GM10248 (cell line): ENCODE results near the gene CTXN3.

ENCODE experiments used
- CTCF ChIA-PET: fragments of 300-600 bp; sonication (Branson Sonifier 250); formaldehyde crosslinking; extraction: SDS; loops from one replicate; lab custom pipeline; 2021; ENCODE audit warnings: antibody characterized with exemption; lab: Yijun Ruan, JAX
- POLR2A ChIA-PET: fragments of 350-650 bp; sonication (Branson Sonifier 250); formaldehyde crosslinking; extraction: SDS; loops from one replicate; lab custom pipeline; 2020; ENCODE audit warnings: antibody characterized with exemption; lab: Yijun Ruan, JAX
- DNase-seq: peaks from one replicate; pipeline ENCODE4 v3.0.0; 2012; ENCODE audit errors: extremely low spot score
- CTCF ChIP-seq: IDR thresholded peaks from 2 replicates; pipeline ENCODE4 v1.5.1; 2012; ENCODE audit warnings: mild to moderate bottlenecking, low read depth; ENCODE audit errors: extremely low read depth, missing control alignments, control extremely low read depth

Gene CTXN3

GRCh38 chr5:127645300-127645726, 3.6 kb upstream of the CTXN3 start:
- DNase-seq = no peak
- ChIA-PET POLR2A (no interaction called here), CTCF (interaction anchor here (0.8 to 2.4 kb wide), 8 partner anchors 9 to 82 kb away, joined by 3 to 11 read pairs (median 3); no protein-coding TSS in a partner anchor)
- no peak for TF ChIP-seq CTCF

DNA sequence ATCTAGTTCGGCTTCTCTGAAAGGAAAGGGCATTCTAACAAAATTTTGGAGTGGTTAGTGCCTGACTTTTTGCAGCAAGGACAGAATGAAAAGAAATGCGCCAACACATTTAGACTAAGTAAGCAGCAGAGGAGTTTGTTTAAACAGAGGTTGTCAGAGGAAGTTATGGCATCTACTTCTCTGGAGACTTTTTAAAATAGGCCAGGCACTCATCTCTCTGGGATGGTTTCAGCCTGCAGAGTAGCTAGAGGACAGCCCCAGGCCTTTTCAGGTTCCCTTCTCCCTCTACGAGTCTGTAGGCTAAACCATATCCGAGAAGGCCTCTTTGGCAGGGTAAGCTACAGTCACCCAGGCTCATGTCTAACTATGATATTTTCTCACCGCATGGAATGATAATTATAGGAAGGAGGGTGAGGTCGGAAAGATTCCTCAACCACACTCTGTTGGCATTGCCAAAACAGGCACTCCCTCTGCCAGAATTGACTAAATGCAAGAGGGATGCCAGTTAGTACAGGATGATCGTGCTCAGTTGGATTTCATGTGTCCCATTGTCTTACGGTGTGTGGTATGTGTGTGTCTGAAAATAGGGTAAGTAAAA, 1.4 kb upstream of the CTXN3 start:
- TF ChIP-seq CTCF = no peak
- POLR2A ChIA-PET = no interaction called here
- no peak for DNase-seq
- CTCF ChIA-PET = interaction anchor here (0.8 to 1.0 kb wide), 2 partner anchors 11 to 25 kb away, joined by 3 read pairs; no protein-coding TSS in a partner anchor

GRCh38 chr5:127650022-127650421, 1.1 kb downstream of the CTXN3 start:
- DNase-seq = no peak
- no peak for TF ChIP-seq CTCF
- ChIA-PET CTCF (interaction anchor here (1.8 kb wide), 1 partner anchor 18 kb away, joined by 5 read pairs; no protein-coding TSS in a partner anchor), POLR2A (no interaction called here)

DNA sequence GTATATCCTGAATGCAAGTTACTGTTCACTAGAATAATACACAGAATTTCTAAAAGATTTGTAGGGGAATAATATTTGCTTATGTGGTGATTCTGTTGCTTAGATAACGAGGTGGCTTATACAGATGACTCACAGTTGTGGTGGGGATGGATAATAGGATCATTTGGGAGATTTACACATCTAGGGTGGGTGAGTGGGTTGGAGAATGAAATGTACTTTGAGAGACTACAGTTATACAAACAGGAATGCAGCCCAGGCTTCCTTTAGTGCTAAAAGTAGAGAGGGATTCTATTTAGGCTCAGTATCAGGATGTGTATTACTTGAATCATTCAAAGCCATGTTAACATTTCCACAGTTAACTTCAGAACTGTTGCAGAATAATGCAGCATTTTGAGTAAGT, 1.8 kb downstream of the CTXN3 start:
- CTCF ChIA-PET = interaction anchor here (1.8 kb wide), 1 partner anchor 17 kb away, joined by 5 read pairs; no protein-coding TSS in a partner anchor
- POLR2A ChIA-PET = no interaction called here
- no peak for TF ChIP-seq CTCF
- DNase-seq = no peak

DNA sequence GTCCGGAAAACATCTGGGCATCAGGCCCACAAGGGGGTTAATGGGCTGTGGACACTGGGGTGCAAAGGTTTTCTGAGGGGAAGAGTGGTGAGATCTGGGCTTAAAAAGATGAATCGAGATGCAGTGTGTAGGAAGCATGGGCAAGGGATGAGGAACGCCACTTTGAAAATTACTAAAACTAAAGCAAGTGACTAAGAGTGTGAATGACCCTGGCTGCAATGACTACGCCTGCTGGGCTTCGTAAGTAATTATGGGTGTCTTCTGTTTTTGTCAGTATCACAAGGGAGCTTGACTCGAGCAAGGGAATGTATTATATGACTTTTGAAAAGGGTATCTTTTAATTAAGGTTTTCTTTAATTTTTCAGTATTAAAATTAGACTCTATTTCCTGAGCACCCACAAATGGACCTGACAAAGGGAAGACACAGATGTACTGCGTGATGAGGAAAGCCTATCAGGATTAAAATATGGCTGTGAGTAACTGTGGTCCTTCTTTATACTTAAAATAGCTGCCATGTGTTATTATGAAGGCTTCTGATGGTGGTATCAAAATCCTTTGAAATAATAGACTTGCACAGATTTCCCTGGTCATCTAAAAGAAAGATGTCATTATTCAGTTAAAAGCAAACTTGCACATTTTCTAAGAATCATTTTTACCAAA, 4.2 kb downstream of the CTXN3 start:
- ChIA-PET POLR2A (no interaction called here), CTCF (interaction anchor here (1.2 to 1.4 kb wide), 2 partner anchors 9 to 51 kb away, joined by 3 to 5 read pairs; no protein-coding TSS in a partner anchor)
- TF ChIP-seq CTCF = no peak
- DNase-seq = no peak

DNA sequence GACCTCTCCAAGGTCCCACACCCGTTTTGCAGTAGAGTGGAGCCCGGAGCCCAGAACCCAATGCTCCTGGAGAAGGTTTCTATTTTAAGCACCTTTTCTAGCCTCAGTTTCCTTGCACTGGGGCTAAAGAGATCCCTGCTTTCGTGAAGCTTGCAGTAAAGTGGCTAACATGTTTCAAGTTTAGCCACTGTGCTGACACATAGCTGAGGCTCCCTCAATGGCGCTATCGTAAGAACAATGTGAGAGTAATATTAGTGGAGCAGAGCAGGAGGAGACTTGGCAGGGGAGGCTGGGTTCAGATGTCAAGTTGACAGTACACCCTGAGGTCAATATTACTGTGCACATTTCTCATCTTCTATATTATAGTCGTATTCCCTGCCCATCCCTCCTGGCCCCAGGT, 7.9 kb downstream of the CTXN3 start:
- no peak for TF ChIP-seq CTCF
- DNase-seq = no peak
- CTCF ChIA-PET = interaction anchor here (0.9 to 1.7 kb wide), 4 partner anchors 8 to 23 kb away, joined by 3 to 5 read pairs (median 3); no protein-coding TSS in a partner anchor
- POLR2A ChIA-PET = no interaction called here
